NCI-H82 treated with DMSO at 0.1 percent for 48 hours (cell line): ENCODE results near the gene TGIF2.
"Not testable (repeated sequence)": the region's sequence is repeated elsewhere in the genome, so short reads cannot be mapped to it uniquely, and the experiment has no call there.

Source experiments
- DNase-seq: peaks from one replicate; lab custom pipeline; 2025; ENCODE audit not compliant: unreplicated experiment; lab: John Stamatoyannopoulos, UW

TGIF2 gene

DNA sequence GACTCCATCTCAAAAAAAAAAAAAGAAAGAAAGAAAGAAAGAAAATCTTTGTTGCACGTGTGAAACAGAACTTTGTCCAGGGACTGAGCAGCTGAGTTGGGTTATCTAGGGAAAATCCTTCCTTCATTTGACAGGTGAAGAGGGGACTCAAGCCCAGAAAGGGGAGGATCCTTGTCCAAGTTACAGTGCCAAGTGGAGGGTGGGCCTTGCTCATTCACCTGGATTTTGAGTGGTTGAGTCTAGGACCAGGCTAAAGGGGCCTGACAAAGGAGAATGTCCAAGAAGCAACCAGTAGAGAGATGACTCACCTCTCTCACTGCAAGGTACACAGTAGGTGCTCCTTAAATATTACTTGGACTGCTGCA lies 2.7 kb downstream of the TGIF2 start:
- no peak for DNase-seq

DNA sequence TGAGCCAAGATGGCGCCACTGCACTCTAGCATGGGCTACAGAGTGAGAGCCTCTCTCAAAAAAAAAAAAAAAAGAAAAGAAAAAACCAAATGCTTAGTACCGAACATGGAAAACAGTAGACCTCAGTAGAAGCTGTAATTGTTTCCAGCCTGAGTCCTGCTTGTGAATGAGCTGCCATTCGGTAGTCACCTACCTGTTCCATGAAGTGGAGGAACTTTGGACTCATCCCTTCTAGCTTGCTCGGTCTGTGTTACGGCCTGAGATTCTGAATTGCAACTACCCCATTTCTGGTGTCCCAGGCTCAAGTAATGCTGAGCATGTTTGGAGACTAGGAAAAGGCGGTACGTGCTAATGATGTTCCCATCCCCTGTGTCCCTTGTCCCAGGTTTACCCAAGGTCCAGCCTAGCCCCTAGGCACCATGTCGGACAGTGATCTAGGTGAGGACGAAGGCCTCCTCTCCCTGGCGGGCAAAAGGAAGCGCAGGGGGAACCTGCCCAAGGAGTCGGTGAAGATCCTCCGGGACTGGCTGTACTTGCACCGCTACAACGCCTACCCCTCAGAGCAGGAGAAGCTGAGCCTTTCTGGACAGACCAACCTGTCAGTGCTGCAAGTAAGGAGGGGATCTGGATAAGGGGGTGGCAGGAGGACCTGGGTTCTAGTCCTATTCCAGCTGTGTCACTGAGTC lies 5.1 kb downstream of the TGIF2 start:
- DNase-seq: no peak

DNA sequence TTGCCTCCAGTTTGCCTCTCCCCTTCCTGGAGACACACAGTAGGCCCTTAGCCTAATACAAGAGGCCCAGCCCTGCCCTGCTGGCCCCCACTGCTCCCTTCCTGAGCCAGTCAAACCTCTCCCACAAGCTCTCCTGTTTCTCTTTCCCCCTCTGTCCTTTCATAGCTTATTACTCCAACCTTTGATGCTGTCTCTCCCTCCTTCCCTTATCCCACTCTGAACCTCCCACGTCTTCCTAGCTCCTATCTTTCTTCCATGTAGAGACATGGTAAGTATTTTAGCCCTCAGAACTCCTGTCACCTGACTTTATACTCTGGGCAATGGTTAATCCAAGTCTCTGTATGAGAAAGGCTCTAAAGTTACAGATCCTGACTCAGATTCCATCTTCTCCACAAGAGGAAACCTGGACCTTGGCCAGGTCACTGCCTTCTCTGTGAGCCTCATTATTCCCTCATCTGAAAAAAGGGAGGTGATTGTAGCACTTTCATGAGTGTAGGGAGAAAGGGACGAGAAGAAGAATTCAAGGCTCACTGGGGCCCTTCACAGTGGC lies 6.7 kb downstream of the TGIF2 start:
- DNase-seq: no peak

DNA sequence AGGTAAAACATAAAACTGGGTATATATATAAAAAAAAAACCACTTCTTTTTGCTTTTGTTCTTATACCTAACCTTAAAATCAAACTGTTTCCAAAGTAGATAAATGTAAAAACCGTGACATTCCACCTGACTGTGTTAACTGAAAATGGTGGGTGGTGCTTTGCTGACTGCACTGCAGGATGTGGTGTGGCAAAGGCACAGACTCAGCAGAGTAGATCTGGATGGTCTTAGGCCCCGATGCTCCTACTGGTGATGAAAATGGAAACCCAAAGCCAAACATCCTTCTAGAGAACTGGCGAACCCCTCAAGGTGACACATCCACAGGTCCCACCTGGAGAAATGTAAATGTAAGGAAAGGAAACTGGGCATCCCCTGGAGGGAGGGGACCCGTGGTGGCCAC lies 8.9 kb downstream of the TGIF2 start:
- DNase-seq: no peak

DNA sequence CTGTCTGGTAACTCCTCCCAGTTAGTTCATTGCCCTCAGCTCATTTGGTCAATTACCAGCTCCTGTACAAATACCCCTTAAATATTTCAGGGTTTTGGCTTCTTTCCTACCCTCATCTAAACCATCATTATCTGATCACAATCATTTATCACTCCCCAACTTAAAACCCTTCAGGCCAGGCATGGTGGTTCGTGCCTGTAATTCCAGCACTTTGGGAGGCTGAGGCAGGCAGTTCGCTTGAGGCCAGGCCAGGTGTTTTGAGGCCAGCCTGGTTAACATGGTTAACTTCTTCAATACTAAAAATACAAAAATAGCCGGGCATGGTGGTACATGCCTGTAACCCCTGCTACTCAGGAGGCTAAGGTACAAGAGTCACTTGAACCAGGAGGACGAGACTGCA lies 9.4 kb downstream of the TGIF2 start:
- no peak for DNase-seq

DNA sequence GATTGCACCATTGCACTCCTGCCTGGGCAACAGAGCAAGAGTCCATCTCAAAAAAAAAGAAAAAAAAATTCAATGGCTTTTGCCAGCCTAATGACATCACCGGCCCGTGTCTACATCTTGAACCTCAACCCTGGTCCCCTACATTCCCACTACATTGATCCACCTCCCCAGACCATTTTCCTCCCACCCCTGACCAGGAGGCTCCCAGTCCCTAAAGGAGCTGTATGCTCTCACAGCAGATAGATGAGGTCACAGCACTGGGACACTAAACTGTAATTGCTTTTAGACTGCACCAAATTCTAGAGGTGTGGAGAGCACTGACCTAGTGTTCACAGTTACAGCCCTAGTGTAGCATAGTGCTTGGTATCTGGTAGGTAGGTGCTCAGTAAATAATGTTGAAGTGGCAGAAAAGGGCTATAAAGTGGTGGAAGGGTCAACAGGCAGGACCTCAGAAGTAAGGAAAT lies 10.7 kb downstream of the TGIF2 start:
- DNase-seq: no peak

DNA sequence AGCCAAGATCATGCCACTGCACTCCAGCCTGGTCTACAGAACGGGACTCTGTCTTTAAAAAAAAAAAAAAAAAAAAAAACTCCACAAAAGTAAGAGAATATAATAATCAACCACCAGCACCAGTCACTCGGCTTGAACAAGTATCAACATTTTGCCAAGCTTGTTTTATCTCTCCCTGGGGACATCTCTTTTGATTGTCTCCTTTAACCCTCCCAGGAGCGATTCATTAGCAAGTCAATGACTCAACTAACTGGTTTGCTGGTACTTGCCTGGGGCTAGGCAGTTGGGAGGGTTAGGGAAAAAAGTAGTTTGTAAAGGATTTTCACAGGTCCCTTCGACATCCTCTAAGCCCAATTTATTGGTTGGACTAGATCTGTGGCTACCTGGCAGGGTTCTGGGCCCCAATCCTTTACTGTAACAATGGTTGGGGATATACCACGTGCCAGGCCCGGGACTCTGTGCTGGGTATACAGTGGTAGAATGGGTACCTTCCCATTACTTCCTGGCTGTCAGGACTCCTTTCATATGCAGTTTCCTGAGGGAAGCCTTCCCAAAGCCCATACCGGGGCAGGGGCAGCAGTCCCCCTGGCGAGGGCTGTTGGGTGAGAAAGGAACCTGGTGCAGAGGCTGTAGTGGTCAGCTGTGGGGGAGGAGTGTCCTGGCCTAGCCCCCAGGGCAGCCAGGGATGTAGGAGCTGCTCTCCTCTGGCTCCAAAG lies 12.2 kb downstream of the TGIF2 start:
- no peak for DNase-seq

DNA sequence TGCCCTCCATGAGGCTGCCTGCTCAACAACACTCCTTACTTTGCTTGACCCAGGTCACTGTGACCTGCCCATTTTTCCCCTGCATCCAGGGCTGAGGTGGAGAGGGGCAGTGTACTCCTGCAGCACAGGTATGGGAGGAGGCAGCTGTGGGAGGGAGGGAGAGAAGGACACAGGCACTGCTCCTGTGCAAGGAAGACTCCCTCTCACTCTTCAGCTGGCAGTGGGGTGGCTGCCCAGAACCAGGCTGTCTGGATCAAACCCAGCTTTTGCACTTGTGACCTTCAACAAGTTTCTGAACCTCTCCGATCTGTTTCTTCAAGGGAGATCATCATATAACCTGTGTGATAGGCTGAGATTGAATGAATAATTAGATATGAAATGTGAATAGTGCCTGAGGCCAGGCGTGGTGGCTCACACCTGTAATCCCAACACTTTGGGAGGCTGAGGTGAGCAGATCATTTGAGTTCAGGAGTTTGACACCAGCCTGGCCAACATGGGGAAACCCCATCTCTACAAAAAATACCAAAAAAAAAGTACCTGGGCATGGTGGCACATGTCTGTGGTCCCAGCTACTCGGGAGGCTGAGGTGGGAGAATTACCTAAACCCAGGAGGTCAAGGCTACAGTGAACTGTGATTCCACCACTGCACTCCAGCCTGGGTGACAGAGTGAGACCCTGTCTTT lies 14.1 kb downstream of the TGIF2 start:
- no peak for DNase-seq

DNA sequence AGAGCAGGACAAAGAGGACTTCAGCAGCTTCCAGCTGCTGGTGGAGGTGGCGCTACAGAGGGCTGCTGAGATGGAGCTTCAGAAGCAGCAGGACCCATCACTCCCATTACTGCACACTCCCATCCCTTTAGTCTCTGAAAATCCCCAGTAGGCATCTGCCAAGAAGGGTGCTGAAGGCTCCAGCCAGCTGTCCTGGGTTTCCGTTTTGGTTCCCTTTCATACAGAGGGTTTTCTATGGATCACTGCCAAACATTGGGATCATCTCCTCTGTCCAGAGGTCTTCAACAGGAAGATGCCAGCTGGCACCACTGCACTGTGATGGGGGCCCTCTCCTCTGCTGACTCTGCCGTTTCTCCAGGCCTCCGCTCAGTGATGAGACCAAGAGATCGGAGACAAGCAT lies 17.9 kb downstream of the TGIF2 start:
- DNase-seq: no peak

DNA sequence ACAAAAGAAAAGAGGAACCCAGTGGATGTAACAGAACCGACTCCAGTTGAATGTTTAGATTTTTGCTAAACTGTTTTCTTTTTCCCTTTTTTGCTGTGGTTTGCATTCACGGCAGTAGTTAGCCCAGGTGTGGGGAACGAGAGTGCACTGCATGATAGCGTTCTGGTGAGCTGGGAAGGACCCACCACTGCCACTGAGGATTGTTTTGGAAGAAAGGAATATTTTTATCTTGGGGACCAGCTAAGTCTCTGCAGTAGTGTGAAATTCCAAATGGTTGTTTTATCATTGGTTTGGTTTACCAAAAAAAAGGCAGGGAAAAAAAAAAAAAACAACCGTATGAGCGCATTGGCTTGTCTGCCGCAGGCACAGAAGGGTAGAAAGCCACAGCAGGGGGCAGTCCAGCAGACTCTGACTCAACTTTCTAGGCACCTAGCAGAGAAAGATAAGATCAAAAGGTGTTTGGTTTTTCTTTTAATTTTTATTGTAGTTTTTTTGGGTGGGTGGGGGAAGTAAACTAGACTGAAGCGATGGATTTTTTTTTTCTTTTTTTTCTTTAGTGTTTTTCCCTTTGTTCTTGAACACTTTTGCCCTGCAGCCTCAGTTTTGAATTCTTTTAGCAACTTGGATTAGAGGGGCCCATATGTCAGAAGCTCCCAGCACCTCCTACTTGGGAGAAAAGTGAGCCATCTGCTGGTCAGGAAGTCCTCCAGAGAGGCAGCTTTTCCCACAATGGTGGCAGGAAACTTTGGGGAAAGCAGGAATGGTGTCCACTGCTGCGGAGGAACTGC lies 18.7 kb downstream of the TGIF2 start:
- no peak for DNase-seq

DNA sequence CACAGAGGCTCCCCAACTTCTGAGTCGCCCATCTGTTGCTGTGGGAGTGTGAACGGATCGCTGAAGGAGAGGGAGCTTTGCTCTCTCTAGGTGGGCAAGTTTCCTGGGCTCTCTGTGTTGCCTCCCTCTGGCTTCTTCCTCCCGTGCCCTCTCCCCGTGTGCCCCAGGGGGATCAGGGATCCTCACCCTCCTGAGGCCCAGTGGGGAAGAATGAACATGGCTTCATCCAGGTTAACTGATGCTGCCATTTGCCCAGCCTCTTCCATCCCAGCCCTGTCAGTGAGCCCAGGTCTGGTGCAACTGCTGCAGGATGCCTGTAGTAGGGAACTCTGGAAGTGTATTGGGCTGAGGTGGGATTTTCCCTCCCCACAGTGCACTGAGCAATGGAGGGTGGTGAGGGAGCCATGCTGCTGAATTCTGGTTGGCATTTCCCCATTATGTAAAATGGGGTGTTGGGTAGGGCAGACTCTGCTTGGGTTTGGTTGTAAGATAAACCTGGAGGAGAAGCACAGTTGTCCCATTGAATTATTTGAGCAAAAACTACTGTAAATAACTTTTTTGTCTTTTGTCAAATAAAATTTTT lies 20.0 kb downstream of the TGIF2 start:
- DNase-seq: no peak

DNA sequence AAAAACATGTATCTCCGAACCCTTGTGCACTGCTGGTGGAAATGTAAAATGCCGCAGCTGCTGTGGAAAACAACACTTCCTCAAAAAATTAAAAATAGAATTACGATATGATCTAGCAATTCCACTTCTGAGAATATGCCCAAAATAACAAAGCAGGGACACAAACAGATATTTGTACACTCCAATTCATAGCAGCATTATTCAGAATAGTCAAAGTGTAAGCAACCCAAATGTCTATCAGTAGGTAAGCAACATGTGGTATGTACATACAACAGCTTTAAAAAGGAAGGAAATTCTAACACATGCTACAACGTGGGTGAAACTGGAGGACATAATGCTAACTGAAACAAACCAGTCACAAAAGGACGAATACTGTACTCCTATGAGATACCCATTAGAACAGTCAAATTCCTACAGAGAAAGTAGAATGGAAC lies 26.5 kb downstream of the TGIF2 start:
- DNase-seq: no peak

DNA sequence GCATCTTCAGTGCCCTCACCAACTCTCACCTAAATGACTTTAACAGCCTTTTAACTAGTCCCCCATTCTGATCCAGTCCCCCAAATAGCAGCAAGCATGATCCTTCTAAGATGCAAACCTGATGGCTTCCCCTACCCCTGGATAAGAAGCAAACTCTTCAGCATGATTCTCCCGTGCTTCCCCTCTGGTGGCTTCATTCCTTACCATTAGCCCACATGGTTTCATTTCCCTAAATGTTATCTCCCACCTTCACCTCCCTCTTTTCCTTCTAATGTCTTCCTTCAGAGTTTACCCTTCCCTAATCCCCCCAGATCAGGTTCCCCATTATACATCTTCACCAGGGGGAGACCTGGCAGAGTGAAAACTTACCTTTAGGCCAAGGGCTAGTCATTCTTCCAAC lies 28.1 kb downstream of the TGIF2 start:
- DNase-seq: no peak

DNA sequence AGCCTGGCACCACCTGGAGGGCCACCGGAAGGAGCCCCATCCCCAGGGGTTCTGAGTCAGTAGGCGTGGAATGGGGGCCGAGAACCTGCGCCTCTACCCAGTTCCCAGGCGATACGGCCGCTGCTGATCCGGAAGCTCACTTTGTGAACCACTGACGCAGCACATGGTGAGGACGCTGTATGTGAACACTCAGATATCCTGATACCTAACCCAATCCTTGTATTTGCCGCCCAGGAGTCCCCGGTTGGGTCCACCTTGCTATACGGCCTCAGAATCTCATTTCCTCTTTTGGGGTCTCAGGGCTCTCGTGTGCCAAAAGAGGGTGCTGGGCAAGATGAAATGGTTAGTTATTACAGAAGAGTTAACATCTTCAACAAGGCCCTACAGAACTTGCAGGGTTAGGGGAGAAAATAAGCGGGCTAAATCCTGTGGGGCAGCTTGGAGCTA lies 31.6 kb downstream of the TGIF2 start:
- DNase-seq: no peak

DNA sequence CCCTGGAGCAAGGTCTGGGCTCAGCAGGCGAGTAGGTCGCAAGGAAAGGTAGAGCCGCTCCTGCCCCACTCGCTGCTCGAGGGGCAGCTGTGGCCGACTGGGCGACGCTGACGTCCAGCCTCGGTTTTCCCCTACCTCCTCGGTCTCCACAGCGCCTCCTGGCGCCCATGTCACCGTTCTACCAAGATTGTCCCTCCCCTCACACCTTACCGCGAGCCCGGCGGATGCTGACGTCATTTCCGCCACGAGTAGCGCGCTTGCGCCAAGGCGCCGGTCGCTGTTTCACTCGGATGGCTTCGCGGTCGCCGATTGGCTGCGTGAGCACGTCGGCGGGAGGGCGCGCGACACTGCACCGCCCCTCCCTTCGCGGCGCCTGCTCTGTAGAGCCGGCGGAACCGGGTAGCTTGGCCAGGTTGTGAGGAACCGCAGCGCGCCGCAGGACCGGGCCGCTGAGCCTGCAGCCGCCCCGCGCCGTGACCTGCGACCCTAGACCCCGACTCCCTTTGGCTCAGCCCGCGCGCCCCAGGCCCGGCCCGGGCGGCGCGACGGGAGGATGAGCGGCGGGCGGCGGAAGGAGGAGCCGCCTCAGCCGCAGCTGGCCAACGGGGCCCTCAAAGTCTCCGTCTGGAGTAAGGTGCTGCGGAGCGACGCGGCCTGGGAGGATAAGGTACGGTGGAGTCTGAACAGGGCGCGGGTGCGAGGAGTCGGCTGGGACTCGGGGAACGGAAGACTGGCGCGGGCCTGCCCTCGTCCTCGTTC lies 32.2 kb downstream of the TGIF2 start, which contains the start of gene RAB5IF:
RAB5IF (plus strand) TSS at position 381 of the 759 bp plus-strand sequence; CDS start at position 554, 173 bp downstream.
- peak; percentile 96 for DNase-seq

DNA sequence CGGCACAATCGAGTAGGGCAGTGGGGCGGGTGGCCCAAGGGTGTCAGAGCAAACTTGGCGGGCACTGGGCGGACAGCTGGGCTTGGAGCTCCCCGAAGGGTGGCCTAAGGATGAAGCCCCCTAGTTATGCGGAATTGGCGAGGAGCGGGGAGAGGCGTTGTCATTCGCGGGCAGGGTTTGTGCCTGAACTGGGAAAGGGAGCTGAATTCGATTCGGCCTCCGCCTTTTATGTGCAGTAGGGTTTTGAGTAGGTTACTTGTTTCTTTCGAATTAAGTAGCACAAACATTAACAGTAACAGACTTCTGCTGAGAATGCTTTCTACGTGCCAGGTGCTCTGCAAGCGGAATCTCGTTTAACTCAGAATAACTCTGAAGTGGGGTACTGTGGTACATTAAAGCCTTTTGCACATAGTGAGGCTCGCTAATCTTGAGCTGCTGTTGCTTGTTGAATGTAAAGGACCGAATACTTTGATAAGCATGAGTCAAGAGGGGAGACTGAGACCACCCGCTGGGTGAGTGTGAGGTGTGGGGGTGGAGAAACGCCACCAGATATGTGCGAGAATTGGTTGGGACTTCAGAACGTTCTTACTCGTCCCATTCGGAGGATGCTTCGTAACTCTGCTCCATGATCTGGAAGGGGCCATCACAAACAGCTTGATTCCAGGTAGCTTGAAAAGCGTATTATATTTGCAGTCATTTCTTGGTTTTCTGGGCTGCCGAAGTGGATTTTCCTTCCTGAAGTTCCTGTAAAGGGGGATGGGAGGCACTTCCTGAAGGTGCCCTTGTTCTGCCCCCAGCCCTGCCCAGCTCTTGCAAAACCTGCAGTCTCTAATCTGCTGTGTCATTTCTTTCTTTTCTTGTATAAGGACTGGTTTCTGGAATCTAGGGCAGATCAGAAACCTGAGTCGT lies 33.0 kb downstream of the TGIF2 start:
- no peak for DNase-seq

DNA sequence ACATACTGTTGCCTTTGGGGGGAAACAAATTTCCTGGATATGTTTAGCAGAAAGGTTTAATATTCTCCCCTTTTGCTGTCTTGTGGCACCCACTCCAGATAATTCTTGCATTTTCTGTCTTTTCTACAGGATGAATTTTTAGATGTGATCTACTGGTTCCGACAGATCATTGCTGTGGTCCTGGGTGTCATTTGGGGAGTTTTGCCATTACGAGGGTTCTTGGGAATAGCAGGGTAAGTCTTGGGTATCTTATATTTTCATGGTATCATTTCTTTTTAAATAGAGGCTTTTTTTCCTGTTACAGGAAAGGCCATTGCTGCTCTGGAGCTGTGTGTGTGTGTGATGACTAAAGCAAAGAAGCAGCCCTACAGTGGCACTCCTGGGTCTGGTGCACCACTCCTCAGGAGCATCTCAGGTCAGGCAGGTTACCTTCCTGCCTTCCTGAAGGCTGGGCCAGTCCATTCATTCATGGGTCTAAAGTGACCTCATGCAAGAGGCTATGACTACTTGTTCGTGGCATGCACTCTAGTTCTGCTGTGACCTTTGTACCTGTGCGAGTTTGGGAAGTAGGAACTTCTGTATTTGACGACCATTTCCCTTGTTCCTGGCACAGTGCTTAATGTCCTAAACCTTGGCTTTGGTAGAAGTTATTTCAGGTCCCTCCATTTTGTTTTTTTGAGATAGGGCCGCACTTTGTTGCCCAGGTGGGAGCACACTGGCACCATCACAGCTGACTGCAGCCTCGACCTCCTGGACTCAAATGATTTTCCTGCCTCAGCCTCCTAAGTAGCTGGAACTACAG lies 34.4 kb downstream of the TGIF2 start:
- no peak for DNase-seq

DNA sequence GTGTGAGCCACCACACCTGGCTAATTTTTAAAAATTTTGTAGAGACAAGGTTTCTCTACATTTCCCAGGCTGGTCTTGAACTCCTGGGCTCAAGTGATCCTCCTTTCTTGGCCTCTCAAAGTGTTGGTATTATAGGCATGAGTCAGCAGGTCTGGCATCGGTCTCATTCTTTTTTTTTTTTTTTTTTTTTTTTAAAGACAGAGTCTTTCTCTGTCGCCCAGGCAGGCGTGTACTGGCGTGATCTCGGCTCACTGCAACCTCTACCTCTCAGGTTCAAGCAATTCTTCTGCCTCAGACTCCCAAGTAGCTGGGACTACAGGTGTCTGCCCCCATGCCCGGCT lies 35.0 kb downstream of the TGIF2 start:
- DNase-seq: not testable (repeated sequence)
